HepG2 (cell line): Measurements from ENCODE around the gene EVA1C. TPM values are rescaled to one million over a fixed set of nuclear protein-coding genes. Genes with fewer than 3 reads are reported as not detected.

Experiments
- ATAC-seq: fragments of 200-7000 bp; cut with Tn5 transposase; 3 replicates; pipeline ENCODE4 v1.9.1; 2020; ENCODE audit warnings: mild to moderate bottlenecking, moderate library complexity
- BruUV-seq: library from RNA; stranded (reverse); fragments of 400-500 nt; replicated peaks from 2 replicates; lab custom pipeline; 2021; lab: Mats Ljungman, UMichigan
- CTCF ChIA-PET: fragments of 300-600 bp; formaldehyde crosslinking; extraction: SDS; loops from one replicate; lab custom pipeline; 2021; ENCODE audit warnings: low total read pairs, inconsistent platforms, low intra/inter-chr PET ratio; lab: Yijun Ruan, JAX
- POLR2A ChIA-PET: fragments of 350-600 bp; sonication (Branson Sonifier 250); formaldehyde crosslinking; loops from one replicate; lab custom pipeline; 2020; ENCODE audit warnings: antibody characterized with exemption, inconsistent platforms; lab: Yijun Ruan, JAX
- DNase-seq: peaks from one replicate; pipeline ENCODE4 v3.0.0-alpha.2; 2015; ENCODE audit warnings: low spot score
- FAIRE-seq: peaks from 3 replicates; lab custom pipeline; 2011; peaks lifted over from hg19 to GRCh38; lab: Jason Lieb, UNC
- H2AFZ ChIP-seq: one replicate; pipeline ENCODE4 v1.6.1; 2011; ENCODE audit warnings: low read length, inconsistent platforms
- H3K27ac ChIP-seq: fragments of 300-600 bp; 3 replicates; pipeline ENCODE4 v1.8.0; 2011; ENCODE audit warnings: mixed run types, mild to moderate bottlenecking, mixed read lengths, low read length, inconsistent platforms; ENCODE audit not compliant: insufficient read depth; ENCODE audit errors: extremely low read length
- H3K27me3 ChIP-seq, 2 experiments: fragments of 200-600 bp in 1 of 2; 2 replicates in 1 of 2; 3 replicates in 1 of 2; pipeline versions ENCODE4 v1.6.0 to v1.8.0; 2011; ENCODE audit warnings: low read length in 2 of 2, mild to moderate bottlenecking in 2 of 2, moderate library complexity in 2 of 2, inconsistent platforms in 1 of 2; ENCODE audit not compliant: insufficient read depth in 2 of 2, control insufficient read depth in 1 of 2
- H3K36me3 ChIP-seq, 2 experiments: fragments of 200-600 bp in 1 of 2; replicated peaks in 1 of 2; 2 replicates in 1 of 2; 3 replicates in 1 of 2; pipeline versions ENCODE4 v1.5.1 to v1.8.0; 2011; ENCODE audit warnings: low read length in 2 of 2, inconsistent platforms in 1 of 2; ENCODE audit not compliant: insufficient read depth in 2 of 2, control insufficient read depth in 1 of 2
- H3K4me1 ChIP-seq: 2 replicates; pipeline ENCODE4 v1.5.1; 2012; ENCODE audit warnings: low read length, inconsistent platforms; ENCODE audit not compliant: insufficient read depth
- H3K4me2 ChIP-seq: 2 replicates; pipeline ENCODE4 v1.6.0; 2011; ENCODE audit warnings: low read depth, low read length, inconsistent platforms
- H3K4me3 ChIP-seq, 3 experiments: fragments of 200-600 bp in 1 of 3; sonication (generic), shearing (Covaris generic) in 1 of 3; replicated peaks in 1 of 3; 2 replicates each; pipeline ENCODE4 v1.5.1; 2011 to 2016; ENCODE audit warnings: low read length in 3 of 3, inconsistent platforms in 2 of 3, low read depth in 2 of 3, mild to moderate bottlenecking in 2 of 3, control low read depth in 1 of 3, mixed read lengths in 1 of 3; ENCODE audit not compliant: insufficient read depth in 1 of 3
- H3K79me2 ChIP-seq: one replicate; pipeline ENCODE4 v1.6.1; 2011; ENCODE audit warnings: low read length, inconsistent platforms; ENCODE audit not compliant: insufficient read depth
- H3K9ac ChIP-seq: 2 replicates; pipeline ENCODE4 v1.6.0; 2011; ENCODE audit warnings: mild to moderate bottlenecking, low read depth, low read length, inconsistent platforms; ENCODE audit not compliant: insufficient read depth
- H3K9me3 ChIP-seq: 2 replicates; pipeline ENCODE4 v1.5.1; 2012; ENCODE audit warnings: mild to moderate bottlenecking, low read length
- H4K20me1 ChIP-seq: 2 replicates; pipeline ENCODE4 v1.6.0; 2011; ENCODE audit warnings: inconsistent platforms, mild to moderate bottlenecking, low read length, moderate library complexity; ENCODE audit not compliant: insufficient read depth
- AKNA ChIP-seq: sonication (generic); formaldehyde crosslinking; IDR thresholded peaks from 2 replicates; pipeline ENCODE4 v1.4.0; 2020; ENCODE audit warnings: missing genetic modification reagents, borderline replicate concordance
- BCL3 ChIP-seq: sonication (generic); formaldehyde crosslinking; IDR thresholded peaks from 2 replicates; pipeline ENCODE4 v1.5.1; 2020; ENCODE audit warnings: mild to moderate bottlenecking, missing genetic modification reagents, moderate library complexity
- ELF3 ChIP-seq: IDR thresholded peaks from 2 replicates; pipeline ENCODE4 v1.6.1; 2016; ENCODE audit warnings: missing genetic modification reagents, missing compliant biosample characterization
- GABPB1 ChIP-seq: IDR thresholded peaks from 2 replicates; pipeline ENCODE4 v1.6.1; 2016; ENCODE audit warnings: mild to moderate bottlenecking, missing genetic modification reagents, moderate library complexity, missing compliant biosample characterization
- PHF21A ChIP-seq: sonication (generic); formaldehyde crosslinking; IDR thresholded peaks from 2 replicates; pipeline ENCODE4 v1.5.0; 2020; ENCODE audit warnings: mild to moderate bottlenecking, missing genetic modification reagents
- SMC3 ChIP-seq: IDR thresholded peaks from 2 replicates; pipeline ENCODE4 v1.6.1; 2011; ENCODE audit warnings: low read length, improper control_type of control experiment
- ZNF3 ChIP-seq: IDR thresholded peaks from 2 replicates; pipeline ENCODE4 v1.7.0; 2017; ENCODE audit warnings: inconsistent platforms
- ZNF512 ChIP-seq: sonication (generic); formaldehyde crosslinking; IDR thresholded peaks from 2 replicates; pipeline ENCODE4 v1.4.0; 2020; ENCODE audit warnings: mild to moderate bottlenecking, missing genetic modification reagents
- ZNF564 ChIP-seq: sonication (generic); formaldehyde crosslinking; IDR thresholded peaks from 2 replicates; pipeline ENCODE4 v1.8.1; 2023; ENCODE audit warnings: mild to moderate bottlenecking, missing genetic modification reagents
- ZNF572 ChIP-seq: sonication (generic); formaldehyde crosslinking; IDR thresholded peaks from 2 replicates; pipeline ENCODE4 v1.5.1; 2020; ENCODE audit warnings: mild to moderate bottlenecking, missing genetic modification reagents
- WGBS: methylation state at CpG from one replicate; pipeline ENCODE4 v1.1.6; 2017; ENCODE audit warnings: low lambda C conversion rate; 5-methylcytosine and 5-hydroxymethylcytosine counted together
- in situ Hi-C: cut with HindIII; loops from 2 replicates; pipeline ENCODE4 v1.10.0; 2017; ENCODE audit warnings: low pct_unique_long_range_greater_than_20kb; ENCODE audit not compliant: extremely low pct_ligation_motif_present
- intact Hi-C: fragments of 100-400 bp; cut with micrococcal nuclease; formaldehyde crosslinking; loops from one replicate; pipeline ENCODE4 v1.10.0; 2022; ENCODE audit not compliant: unreplicated experiment
- polyA plus RNA-seq, 8 experiments: library from polyadenylated mRNA; depleted of rRNA in 3 of 8; stranded (reverse) in 7 of 8; unstranded in 1 of 8; fragments of >200 nt; fragmentation: Illumina TruSeq in 4 of 8; extraction: Trizol in 4 of 8; gene quantifications; 2 replicates each; pipeline versions ENCODE4 v1.2.1 to v1.2.3, GENCODE V29; 2011 to 2016; ENCODE audit warnings: low read depth in 4 of 8, missing spikeins in 1 of 8, mixed read lengths in 1 of 8; ENCODE audit not compliant: insufficient read depth in 1 of 8
- total RNA-seq, 5 experiments: library from RNA; depleted of rRNA; stranded (reverse); fragments of >200 nt; fragmentation: Illumina TruSeq; extraction: Trizol; gene quantifications; 2 replicates each; pipeline ENCODE4 v1.2.3, GENCODE V29; 2016; ENCODE audit warnings: low read depth in 1 of 5

The EVA1C gene
- total and polyA plus RNA-seq, 2 of the 13 experiments (the other 11 are each of a cell fraction or from before 2014, with no cell fraction given), result 0.29 to 0.34 TPM

GRCh38 chr21:32371913-32372314 is 40.6 kb upstream of the EVA1C start (continued):
- TF ChIP-seq AKNA, result no peak
- TF ChIP-seq ZNF572 (CRISPR knock-in tag), result no peak
- TF ChIP-seq SMC3, result no peak
- no peak for TF ChIP-seq ZNF564 (CRISPR knock-in tag)

- Histone ChIP-seq H3K27ac (no peak overlapping the region), H3K4me3 (no peak overlapping the region), H3K27me3 (no peaks in the 10 kb centered on the region), H2AFZ (no peak overlapping the region), H3K9me3 (no peaks in the 10 kb centered on the region), H4K20me1 (no peaks in the 10 kb centered on the region), H3K79me2 (no peaks in the 10 kb centered on the region), H3K36me3 (peaks cover 19 to 80% of the 10 kb centered on the region in 2 experiments), H3K4me1 (peaks cover 17% of the 10 kb centered on the region), H3K9ac (no peak overlapping the region), H3K4me2 (no peak overlapping the region)
- TF ChIP-seq ZNF512, result no peak
- no peak for TF ChIP-seq BCL3
- no peak for TF ChIP-seq GABPB1 (CRISPR knock-in tag)
- TF ChIP-seq PHF21A (CRISPR knock-in tag), result no peak
- no peak for TF ChIP-seq ELF3 (CRISPR knock-in tag)
- TF ChIP-seq ZNF3, result no peak
- DNase-seq (no peak), FAIRE-seq (no peak), ATAC-seq (no peak)
- CTCF ChIA-PET, result no interaction called here
- BruUV-seq, result no TSS peak
- POLR2A ChIA-PET, result no interaction called here
- 97% methylated on average over 3 of the region's 3 CpGs for WGBS
- in situ Hi-C loops (no loop called here), intact Hi-C loops (no loop called here)
These were observed 39.8 kb upstream of the EVA1C start for GRCh38 chr21:32372755-32373154.
